ENCODE data around the gene ARRB1.
"Not testable (repeated sequence)": the region's sequence is repeated elsewhere in the genome, so short reads cannot be mapped to it uniquely, and the experiment has no call there.

DNA sequence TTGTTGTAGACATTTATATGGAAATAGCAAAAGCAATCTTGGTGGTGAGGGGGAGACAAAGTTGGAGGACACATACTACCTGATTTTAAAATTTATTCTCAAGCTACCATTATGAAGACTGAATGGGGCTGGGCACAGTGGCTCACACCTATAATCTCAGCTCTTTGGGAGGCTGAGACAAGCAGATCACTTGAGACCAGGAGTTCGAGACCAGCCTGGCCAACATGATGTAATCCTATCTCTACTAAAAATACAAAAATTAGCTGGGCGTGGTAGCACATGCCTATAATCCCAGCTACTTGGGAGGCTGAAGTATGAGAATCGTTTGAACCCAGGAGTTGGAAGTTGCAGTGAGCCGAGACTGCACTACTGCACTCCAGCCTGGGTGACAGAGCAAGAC, 10.8 kb upstream of the ARRB1 start:
- TF ChIP-seq CTCF (IDR thresholded peaks at IDR 0.05; ENCODE audit: low read depth, low read length, missing input control); JUND (IDR thresholded peaks at IDR 0.05); ZBTB33 (IDR thresholded peaks at IDR 0.05); FOXA1 (IDR thresholded peaks at IDR 0.05); TAF1 (conservative IDR thresholded peaks at IDR 0.05); REST (IDR thresholded peaks at IDR 0.05); EGR1 (IDR thresholded peaks at IDR 0.05; ENCODE audit: low read depth in 2 of 2); RAD21 (IDR thresholded peaks at IDR 0.05); YY1 (IDR thresholded peaks at IDR 0.05); SP1 (IDR thresholded peaks at IDR 0.05); NR2F2 (IDR thresholded peaks at IDR 0.05): not testable (repeated sequence)
- TF ChIP-seq, protein P1, sequence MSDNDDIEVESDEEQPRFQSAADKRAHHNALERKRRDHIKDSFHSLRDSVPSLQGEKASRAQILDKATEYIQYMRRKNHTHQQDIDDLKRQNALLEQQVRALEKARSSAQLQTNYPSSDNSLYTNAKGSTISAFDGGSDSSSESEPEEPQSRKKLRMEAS (IDR thresholded peaks at IDR 0.05) = not testable (repeated sequence)
- TF ChIP-seq, protein P2, sequence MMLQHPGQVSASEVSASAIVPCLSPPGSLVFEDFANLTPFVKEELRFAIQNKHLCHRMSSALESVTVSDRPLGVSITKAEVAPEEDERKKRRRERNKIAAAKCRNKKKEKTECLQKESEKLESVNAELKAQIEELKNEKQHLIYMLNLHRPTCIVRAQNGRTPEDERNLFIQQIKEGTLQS (IDR thresholded peaks at IDR 0.05) = not testable (repeated sequence)
